AG09319 (cell line): ENCODE measurements around the gene RBM4B.

Source experiments
- DNase-seq: peaks from one replicate; pipeline ENCODE4 v3.0.0-alpha.2; 2010; ENCODE audit warnings: low read depth; ENCODE audit errors: extremely low read depth
- TF ChIP-seq, protein P1 (sequence below): IDR thresholded peaks from 2 replicates; pipeline ENCODE4 v1.5.1; 2011; ENCODE audit warnings: low read depth, mild to moderate bottlenecking, inconsistent platforms, low read length, moderate library complexity

The RBM4B gene

DNA sequence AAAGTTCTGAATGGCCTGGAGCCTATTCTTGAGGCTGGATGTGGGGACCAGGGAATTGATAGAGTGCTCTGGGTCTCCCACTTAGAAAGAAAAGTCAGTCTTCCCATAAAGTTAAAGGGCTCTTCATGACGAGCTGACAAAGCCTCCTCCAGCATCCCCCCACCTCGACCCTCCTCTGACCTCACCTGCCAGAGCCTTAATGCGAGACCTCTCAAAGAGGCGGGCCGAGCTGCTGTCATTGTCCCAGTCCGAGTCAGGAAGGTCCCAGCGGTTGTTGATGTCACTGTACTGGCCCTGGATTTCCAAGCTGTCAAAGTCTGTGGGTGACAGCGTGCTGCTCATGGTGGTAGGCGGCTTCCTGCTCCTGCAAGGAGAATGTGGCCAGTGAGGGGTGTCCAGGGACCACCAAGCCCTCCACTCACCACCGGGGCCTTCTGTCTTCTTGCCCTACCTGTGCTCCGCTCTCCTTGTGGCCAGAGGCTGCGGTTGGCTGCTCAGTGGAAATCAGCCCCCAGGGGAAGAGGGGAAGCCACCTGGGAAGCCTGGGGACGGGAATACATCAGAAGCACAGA, 43.3 kb upstream of the RBM4B start:
- TF ChIP-seq, protein P1, sequence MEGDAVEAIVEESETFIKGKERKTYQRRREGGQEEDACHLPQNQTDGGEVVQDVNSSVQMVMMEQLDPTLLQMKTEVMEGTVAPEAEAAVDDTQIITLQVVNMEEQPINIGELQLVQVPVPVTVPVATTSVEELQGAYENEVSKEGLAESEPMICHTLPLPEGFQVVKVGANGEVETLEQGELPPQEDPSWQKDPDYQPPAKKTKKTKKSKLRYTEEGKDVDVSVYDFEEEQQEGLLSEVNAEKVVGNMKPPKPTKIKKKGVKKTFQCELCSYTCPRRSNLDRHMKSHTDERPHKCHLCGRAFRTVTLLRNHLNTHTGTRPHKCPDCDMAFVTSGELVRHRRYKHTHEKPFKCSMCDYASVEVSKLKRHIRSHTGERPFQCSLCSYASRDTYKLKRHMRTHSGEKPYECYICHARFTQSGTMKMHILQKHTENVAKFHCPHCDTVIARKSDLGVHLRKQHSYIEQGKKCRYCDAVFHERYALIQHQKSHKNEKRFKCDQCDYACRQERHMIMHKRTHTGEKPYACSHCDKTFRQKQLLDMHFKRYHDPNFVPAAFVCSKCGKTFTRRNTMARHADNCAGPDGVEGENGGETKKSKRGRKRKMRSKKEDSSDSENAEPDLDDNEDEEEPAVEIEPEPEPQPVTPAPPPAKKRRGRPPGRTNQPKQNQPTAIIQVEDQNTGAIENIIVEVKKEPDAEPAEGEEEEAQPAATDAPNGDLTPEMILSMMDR: no peak
- no peak for DNase-seq

DNA sequence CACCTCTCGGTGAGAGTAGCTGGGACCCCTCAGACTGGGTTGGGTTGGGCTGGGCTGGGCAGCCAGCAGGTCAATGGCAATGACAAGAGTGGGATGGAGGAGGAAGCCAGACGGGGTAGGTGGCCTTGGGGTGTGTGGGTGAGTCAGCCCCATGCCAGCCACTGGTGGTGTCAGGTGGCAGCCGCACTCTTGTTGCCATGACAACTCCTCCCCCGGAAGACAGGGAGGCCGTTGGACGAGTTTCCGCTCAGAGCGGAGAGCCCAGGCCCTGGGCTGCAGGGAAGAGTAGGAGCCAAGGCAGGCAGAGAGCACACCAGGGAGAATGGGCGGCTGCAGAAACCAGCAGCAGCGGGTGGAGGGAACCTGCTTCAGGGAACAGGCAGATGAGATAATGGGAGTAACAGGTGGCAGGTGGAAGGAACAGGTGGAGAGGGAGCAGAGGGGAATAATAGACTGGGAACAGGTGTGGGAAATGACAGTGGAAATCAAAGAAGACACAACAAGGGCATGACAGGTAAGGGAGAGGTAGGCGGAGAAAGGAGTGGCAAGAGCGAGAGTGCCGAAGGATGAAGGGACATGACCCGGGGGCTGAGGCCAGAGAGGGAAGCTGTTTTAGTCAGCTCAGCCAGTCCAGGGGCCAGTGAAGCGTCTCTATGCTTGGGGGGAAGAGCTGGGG, 42.7 kb upstream of the RBM4B start:
- no peak for DNase-seq
- TF ChIP-seq, protein P1: no peak

DNA sequence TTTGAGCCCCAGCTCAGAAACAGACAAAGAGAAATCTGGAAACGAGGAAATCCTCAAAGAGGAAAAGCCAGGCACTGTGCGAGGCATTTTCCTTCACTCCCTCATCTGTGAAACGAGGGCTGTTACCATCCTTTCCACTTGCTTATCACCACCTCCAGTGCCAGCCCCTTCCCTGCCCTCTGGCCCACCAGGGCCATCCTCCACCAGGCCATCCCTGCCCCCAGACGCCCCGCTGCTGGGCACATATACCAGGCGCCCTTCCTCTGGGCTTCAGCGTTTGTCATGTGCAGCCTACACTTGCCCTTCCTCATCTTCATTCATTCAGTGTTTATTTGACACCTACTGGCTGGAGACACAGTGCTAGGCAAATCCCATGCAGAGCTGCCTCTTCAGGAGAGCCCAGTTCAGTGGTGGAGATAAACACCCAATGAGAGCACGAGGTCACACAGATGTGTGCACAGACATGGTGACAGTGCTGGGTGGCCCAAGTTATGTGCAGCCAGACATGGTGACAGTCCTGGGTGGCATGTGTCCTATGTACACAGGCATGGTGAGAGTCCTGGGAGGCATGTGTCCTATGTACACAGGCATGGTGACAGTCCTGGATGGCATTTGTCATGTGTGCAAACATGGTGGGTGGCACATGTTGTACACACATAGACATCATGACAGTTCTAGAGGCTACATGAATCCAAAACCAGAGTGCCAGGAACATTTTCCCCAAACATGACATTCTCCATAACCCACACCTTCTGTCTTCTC, 41.6 kb upstream of the RBM4B start:
- no peak for DNase-seq
- TF ChIP-seq, protein P1: no peak

DNA sequence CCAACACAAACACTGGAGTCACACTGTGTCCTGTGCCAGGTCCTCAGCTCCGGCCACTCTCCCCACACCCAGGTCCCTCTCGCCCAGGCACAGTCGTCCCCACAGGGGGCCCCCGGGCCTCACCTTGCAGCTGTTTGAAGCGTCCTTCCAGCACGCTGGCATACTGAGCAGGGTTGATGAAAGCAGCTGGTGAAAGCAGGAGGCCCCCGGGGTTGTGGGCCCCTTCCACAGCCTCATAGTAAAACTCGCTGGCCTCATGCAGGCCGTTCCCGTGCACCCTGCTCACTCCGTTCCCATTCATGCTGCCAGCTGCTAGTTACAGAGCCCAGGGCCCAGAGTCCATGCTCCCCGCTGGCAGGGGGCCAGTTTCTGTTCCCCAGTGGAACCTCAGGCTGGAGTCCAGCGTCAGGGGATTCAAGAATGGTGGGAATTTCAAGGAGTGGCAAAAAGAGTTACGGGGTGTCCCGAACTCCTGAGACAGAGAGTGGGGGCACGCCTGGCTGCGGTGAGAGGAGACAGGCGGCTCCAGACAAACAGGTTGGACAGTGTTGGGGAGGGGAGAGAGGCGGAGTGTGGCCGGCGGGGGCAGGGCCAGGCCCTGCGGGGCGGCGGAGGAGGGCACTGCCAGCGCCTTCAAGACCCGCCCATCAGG, 40.8 kb upstream of the RBM4B start:
- DNase-seq: no peak
- TF ChIP-seq, protein P1: no peak

DNA sequence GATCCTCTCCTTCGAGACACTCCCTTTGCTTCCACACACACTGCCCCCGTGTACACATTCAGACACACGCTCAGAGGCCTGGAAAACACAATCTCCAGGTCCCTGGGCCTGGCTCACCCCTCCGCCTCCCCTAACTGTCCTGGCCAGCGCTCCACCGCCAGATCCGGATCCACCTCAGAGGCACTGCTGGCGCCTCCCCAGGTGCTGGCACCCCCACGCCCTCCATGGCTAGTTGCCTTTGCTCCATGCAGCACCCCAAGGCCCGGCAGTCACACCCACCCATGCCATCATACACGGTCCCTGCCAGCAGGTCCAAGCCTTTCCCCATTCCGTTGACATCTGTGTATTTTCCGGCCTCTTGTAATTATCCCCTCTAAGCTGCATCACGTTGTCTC, 40.2 kb upstream of the RBM4B start:
- DNase-seq: no peak
- TF ChIP-seq, protein P1: no peak

DNA sequence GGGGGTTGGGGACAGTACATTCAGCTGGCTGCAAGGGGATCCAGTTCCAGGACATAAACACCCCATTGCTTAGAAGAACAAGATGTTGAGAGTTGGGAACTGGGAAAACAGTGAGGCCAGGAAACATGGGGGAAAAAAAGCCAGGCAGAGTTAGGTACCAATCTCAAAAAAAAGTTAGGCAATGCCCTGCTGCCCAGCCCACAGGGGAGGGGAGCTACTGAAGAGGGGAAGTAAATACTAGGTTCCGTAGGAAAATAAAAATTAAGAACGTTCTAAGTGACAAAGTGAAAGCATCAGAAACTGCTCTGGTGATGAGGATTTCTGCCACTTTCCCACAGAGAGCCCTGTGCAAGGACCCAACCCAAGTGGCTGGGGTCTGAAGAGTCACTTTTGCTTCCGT, 39.3 kb upstream of the RBM4B start:
- DNase-seq: no peak
- TF ChIP-seq, protein P1: no peak
